SHP77 (cell line): ENCODE data around the gene FGF5.
"Not testable (repeated sequence)": the region's sequence is repeated elsewhere in the genome, so short reads cannot be mapped to it uniquely, and the experiment has no call there.

ENCODE experiments used
- DNase-seq, 2 experiments: peaks; one replicate each; lab custom pipeline; 2025; lab: John Stamatoyannopoulos, UW

The FGF5 gene

GRCh38 chr4:80295336-80295735 lies 28.9 kb downstream of the FGF5 start:
- no peak for DNase-seq

GRCh38 chr4:80295826-80296225 lies 29.4 kb downstream of the FGF5 start:
- no peak for DNase-seq

GRCh38 chr4:80301884-80302283 lies 35.4 kb downstream of the FGF5 start:
- DNase-seq: no peak

- no peak for DNase-seq
Observed at GRCh38 chr4:80302616-80303223, 36.3 kb downstream of the FGF5 start.

GRCh38 chr4:80305466-80305865 lies 39.0 kb downstream of the FGF5 start:
- DNase-seq: no peak

- no peak for DNase-seq
Observed at GRCh38 chr4:80306260-80306659, 39.8 kb downstream of the FGF5 start.

GRCh38 chr4:80307183-80307735 lies 40.8 kb downstream of the FGF5 start:
- DNase-seq: no peak

GRCh38 chr4:80307774-80308465 lies 41.5 kb downstream of the FGF5 start:
- no peak for DNase-seq

- DNase-seq: no peak
Observed at GRCh38 chr4:80308466-80308822, 42.0 kb downstream of the FGF5 start.

GRCh38 chr4:80309294-80310004 lies 43.0 kb downstream of the FGF5 start:
- DNase-seq: no peak

- DNase-seq: no peak
Observed at GRCh38 chr4:80311130-80311529, 44.7 kb downstream of the FGF5 start.

GRCh38 chr4:80312124-80312523 lies 45.7 kb downstream of the FGF5 start:
- no peak for DNase-seq

- no peak for DNase-seq
Observed at GRCh38 chr4:80313627-80314026, 47.2 kb downstream of the FGF5 start.

GRCh38 chr4:80315848-80316247 lies 49.4 kb downstream of the FGF5 start:
- not testable (repeated sequence) for DNase-seq

GRCh38 chr4:80321341-80321740 lies 54.9 kb downstream of the FGF5 start:
- no peak for DNase-seq

GRCh38 chr4:80321776-80322175 lies 55.3 kb downstream of the FGF5 start:
- DNase-seq: no peak

GRCh38 chr4:80322716-80323115 lies 56.3 kb downstream of the FGF5 start:
- DNase-seq: no peak

- no peak for DNase-seq
Observed at GRCh38 chr4:80324171-80324570, 57.7 kb downstream of the FGF5 start.

GRCh38 chr4:80331693-80332092 lies 65.2 kb downstream of the FGF5 start:
- DNase-seq: no peak

GRCh38 chr4:80333121-80333520 lies 66.7 kb downstream of the FGF5 start:
- DNase-seq: no peak

- DNase-seq: no peak
Observed at GRCh38 chr4:80334568-80334967, 68.1 kb downstream of the FGF5 start.

- no peak for DNase-seq
Observed at GRCh38 chr4:80335226-80335553, 68.7 kb downstream of the FGF5 start.
